ENCODE measurements around the gene ZBTB40. TPM values are rescaled to one million over a fixed set of nuclear protein-coding genes. Genes with fewer than 3 reads are reported as not detected.

ZBTB40 gene
- total and polyA plus RNA-seq, 4 donors = 2.1 to 11.2 (median 4.6) TPM

GRCh38 chr1:22521692-22522091 is 70.0 kb downstream of the ZBTB40 start:
- H3K9ac ChIP-seq (ENCODE audit: low read depth in 1 of 2, low read length in 2 of 2) = no peak overlapping the region

DNA sequence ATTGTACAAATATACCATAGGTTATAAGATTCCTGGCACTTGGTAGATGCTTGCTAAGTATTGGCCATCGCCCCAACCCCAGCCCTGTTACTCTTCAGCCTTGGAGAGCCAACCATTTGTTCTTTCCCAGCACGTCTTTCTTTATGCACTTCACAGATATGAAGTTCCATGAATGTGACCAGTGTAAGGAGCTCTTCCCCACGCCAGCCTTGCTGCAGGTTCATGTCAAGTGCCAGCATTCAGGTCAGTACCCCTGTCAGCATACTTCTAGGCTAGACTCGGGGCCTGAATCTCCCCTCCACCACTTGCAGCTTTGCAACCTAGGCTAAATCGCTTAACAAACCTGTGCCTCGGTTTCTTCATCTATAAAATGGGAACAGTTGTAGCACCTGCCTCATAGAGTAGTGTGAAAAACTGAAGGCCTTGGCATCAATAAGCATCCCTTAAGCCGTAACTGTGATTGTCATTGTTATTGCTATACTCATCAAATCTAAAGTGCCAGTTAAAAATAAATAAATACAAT is 70.6 kb downstream of the ZBTB40 start:
- Histone ChIP-seq H3K36me3 (ENCODE audit: control insufficient read depth in 4 of 4, insufficient read depth in 3 of 4, low read depth in 1 of 4, low read length in 3 of 4) (peaks cover 5 to 88% (median 63%) of the 10 kb centered on the region in 4 donors), H3K4me3 (ENCODE audit: low read depth in 1 of 3, low read length in 3 of 3) (no peak overlapping the region), H3K4me1 (ENCODE audit: control insufficient read depth in 4 of 4, insufficient read depth in 4 of 4, low read length in 3 of 4) (no peaks in the 10 kb centered on the region), H3K9me3 (ENCODE audit: control insufficient read depth in 4 of 4, low read length in 3 of 4) (no peaks in the 10 kb centered on the region), H3K27me3 (ENCODE audit: control insufficient read depth in 4 of 4, insufficient read depth in 4 of 4, low read length in 3 of 4) (no peaks in the 10 kb centered on the region), H3K9ac (ENCODE audit: low read depth in 1 of 2, low read length in 2 of 2) (no peak overlapping the region), H3K27ac (ENCODE audit: low read depth in 1 of 2, low read length in 2 of 2) (no peak overlapping the region)
- no peak for TF ChIP-seq NR2F2 (IDR thresholded peaks at IDR 0.05)
- TF ChIP-seq YY1 (IDR thresholded peaks at IDR 0.05) = no peak
- TF ChIP-seq SP1 (IDR thresholded peaks at IDR 0.05) = no peak
- TF ChIP-seq RXRA (IDR thresholded peaks at IDR 0.05) = no peak
- no peak for TF ChIP-seq JUND (IDR thresholded peaks at IDR 0.05)
- no peak for TF ChIP-seq MAX (IDR thresholded peaks at IDR 0.05)
- TF ChIP-seq FOXA1 (IDR thresholded peaks at IDR 0.05) = no peak
- WGBS = 96% methylated on average over 7 of the region's 7 CpGs
- DNase-seq (ENCODE audit: low spot score) = no peak

More at GRCh38 chr1:22521692-22522091, 70.0 kb downstream of the ZBTB40 start:
- DNase-seq (ENCODE audit: low spot score) = no peak
- Histone ChIP-seq H3K4me3 (ENCODE audit: low read depth in 1 of 3, low read length in 3 of 3) (no peak overlapping the region), H3K27ac (ENCODE audit: low read depth in 1 of 2, low read length in 2 of 2) (no peak overlapping the region), H3K4me1 (ENCODE audit: control insufficient read depth in 4 of 4, insufficient read depth in 4 of 4, low read length in 3 of 4) (no peaks in the 10 kb centered on the region), H3K9me3 (ENCODE audit: control insufficient read depth in 4 of 4, low read length in 3 of 4) (no peaks in the 10 kb centered on the region), H3K27me3 (ENCODE audit: control insufficient read depth in 4 of 4, insufficient read depth in 4 of 4, low read length in 3 of 4) (no peaks in the 10 kb centered on the region), H3K36me3 (ENCODE audit: control insufficient read depth in 4 of 4, insufficient read depth in 3 of 4, low read depth in 1 of 4, low read length in 3 of 4) (peaks cover 5 to 88% (median 66%) of the 10 kb centered on the region in 4 donors)
- WGBS = over 99% methylated on average over 4 of the region's 4 CpGs
- no peak for TF ChIP-seq EGR1 (IDR thresholded peaks at IDR 0.05; ENCODE audit: low read depth in 2 of 2)
- TF ChIP-seq RXRA (IDR thresholded peaks at IDR 0.05) = no peak
- TF ChIP-seq YY1 (IDR thresholded peaks at IDR 0.05) = no peak
- TF ChIP-seq GABPA (IDR thresholded peaks at IDR 0.05 in 1 of 2, conservative IDR thresholded peaks at IDR 0.05 in 1 of 2) = no peak
- no peak for TF ChIP-seq TAF1 (conservative IDR thresholded peaks at IDR 0.05)
- TF ChIP-seq, protein P1, sequence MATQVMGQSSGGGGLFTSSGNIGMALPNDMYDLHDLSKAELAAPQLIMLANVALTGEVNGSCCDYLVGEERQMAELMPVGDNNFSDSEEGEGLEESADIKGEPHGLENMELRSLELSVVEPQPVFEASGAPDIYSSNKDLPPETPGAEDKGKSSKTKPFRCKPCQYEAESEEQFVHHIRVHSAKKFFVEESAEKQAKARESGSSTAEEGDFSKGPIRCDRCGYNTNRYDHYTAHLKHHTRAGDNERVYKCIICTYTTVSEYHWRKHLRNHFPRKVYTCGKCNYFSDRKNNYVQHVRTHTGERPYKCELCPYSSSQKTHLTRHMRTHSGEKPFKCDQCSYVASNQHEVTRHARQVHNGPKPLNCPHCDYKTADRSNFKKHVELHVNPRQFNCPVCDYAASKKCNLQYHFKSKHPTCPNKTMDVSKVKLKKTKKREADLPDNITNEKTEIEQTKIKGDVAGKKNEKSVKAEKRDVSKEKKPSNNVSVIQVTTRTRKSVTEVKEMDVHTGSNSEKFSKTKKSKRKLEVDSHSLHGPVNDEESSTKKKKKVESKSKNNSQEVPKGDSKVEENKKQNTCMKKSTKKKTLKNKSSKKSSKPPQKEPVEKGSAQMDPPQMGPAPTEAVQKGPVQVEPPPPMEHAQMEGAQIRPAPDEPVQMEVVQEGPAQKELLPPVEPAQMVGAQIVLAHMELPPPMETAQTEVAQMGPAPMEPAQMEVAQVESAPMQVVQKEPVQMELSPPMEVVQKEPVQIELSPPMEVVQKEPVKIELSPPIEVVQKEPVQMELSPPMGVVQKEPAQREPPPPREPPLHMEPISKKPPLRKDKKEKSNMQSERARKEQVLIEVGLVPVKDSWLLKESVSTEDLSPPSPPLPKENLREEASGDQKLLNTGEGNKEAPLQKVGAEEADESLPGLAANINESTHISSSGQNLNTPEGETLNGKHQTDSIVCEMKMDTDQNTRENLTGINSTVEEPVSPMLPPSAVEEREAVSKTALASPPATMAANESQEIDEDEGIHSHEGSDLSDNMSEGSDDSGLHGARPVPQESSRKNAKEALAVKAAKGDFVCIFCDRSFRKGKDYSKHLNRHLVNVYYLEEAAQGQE (IDR thresholded peaks at IDR 0.05) = no peak
- TF ChIP-seq FOXA2 (IDR thresholded peaks at IDR 0.05) = no peak
- TF ChIP-seq MAX (IDR thresholded peaks at IDR 0.05) = no peak
- no peak for TF ChIP-seq ZBTB33 (IDR thresholded peaks at IDR 0.05)
- TF ChIP-seq HNF4A (conservative IDR thresholded peaks at IDR 0.05) = no peak
- no peak for TF ChIP-seq HNF4G (IDR thresholded peaks at IDR 0.05)
- no peak for TF ChIP-seq FOXA1 (IDR thresholded peaks at IDR 0.05)
